8988T (cell line): ENCODE results near the gene SSX5.
"Not testable (repeated sequence)": the region's sequence is repeated elsewhere in the genome, so short reads cannot be mapped to it uniquely, and the experiment has no call there.

Experiments
- DNase-seq: peaks from one replicate; pipeline ENCODE4 v3.0.0; 2011

The SSX5 gene

GRCh38 chrX:48196745-48197201, at the start of gene SSX5:
TSS of gene SSX5 (minus strand) at chrX:48196795. CDS start at chrX:48195358, 1,437 bp downstream.
- no peak for DNase-seq

GRCh38 chrX:48224196-48224595, 27.6 kb upstream of the SSX5 start:
- DNase-seq: not testable (repeated sequence)

GRCh38 chrX:48214341-48214740, 17.7 kb upstream of the SSX5 start:
- not testable (repeated sequence) for DNase-seq

- DNase-seq: not testable (repeated sequence)
Measured at GRCh38 chrX:48190024-48190423, 6.6 kb downstream of the SSX5 start.

GRCh38 chrX:48181882-48182281, 14.7 kb downstream of the SSX5 start:
- DNase-seq: not testable (repeated sequence)

- DNase-seq: no peak
Measured at GRCh38 chrX:48180811-48181210, 15.8 kb downstream of the SSX5 start.

- DNase-seq: no peak
Measured at GRCh38 chrX:48179691-48180090, 16.9 kb downstream of the SSX5 start.

GRCh38 chrX:48166322-48166721, 30.3 kb downstream of the SSX5 start:
- not testable (repeated sequence) for DNase-seq

- no peak for DNase-seq
Measured at GRCh38 chrX:48165241-48165640, 31.4 kb downstream of the SSX5 start.

- no peak for DNase-seq
Measured at GRCh38 chrX:48156014-48156413, 40.6 kb downstream of the SSX5 start.

GRCh38 chrX:48154796-48155195, 41.8 kb downstream of the SSX5 start:
- no peak for DNase-seq

- DNase-seq: no peak
Measured at GRCh38 chrX:48153769-48154168, 42.8 kb downstream of the SSX5 start.

GRCh38 chrX:48142697-48143096, 53.9 kb downstream of the SSX5 start:
- not testable (repeated sequence) for DNase-seq

- DNase-seq: not testable (repeated sequence)
Measured at GRCh38 chrX:48141810-48142508, 54.6 kb downstream of the SSX5 start.

GRCh38 chrX:48139076-48139475, 57.5 kb downstream of the SSX5 start:
- not testable (repeated sequence) for DNase-seq
